GM23248 (cell line): ENCODE results near the gene PCMTD2. TPM values are rescaled to one million over a fixed set of nuclear protein-coding genes. Genes with fewer than 3 reads are reported as not detected.

Experiments used
- DNase-seq: peaks from one replicate; pipeline ENCODE4 v3.0.0-alpha.2; 2015
- H2AFZ ChIP-seq: fragments of 200-600 bp; sonication (generic); 2 replicates; pipeline ENCODE4 v1.6.1; 2016; ENCODE audit warnings: antibody characterized with exemption
- H3F3A ChIP-seq: fragments of 200-600 bp; sonication (generic); 2 replicates; pipeline ENCODE4 v1.6.1; 2016; ENCODE audit warnings: mild to moderate bottlenecking, antibody characterized with exemption, mixed run types; ENCODE audit not compliant: insufficient read depth
- H3K27ac ChIP-seq: fragments of 200-600 bp; sonication (generic); 2 replicates; pipeline ENCODE4 v1.5.1; 2016; ENCODE audit warnings: mild to moderate bottlenecking
- H3K27me3 ChIP-seq: fragments of 200-600 bp; sonication (generic); replicated peaks from 2 replicates; pipeline ENCODE4 v1.6.1; 2016; ENCODE audit warnings: mild to moderate bottlenecking; ENCODE audit not compliant: insufficient read depth
- H3K36me3 ChIP-seq: fragments of 200-600 bp; sonication (generic); 2 replicates; pipeline ENCODE4 v1.6.1; 2016; ENCODE audit warnings: low read depth, mild to moderate bottlenecking
- H3K4me1 ChIP-seq: fragments of 200-600 bp; sonication (generic); 2 replicates; pipeline ENCODE4 v1.6.1; 2016; ENCODE audit warnings: mild to moderate bottlenecking; ENCODE audit not compliant: insufficient read depth
- H3K4me2 ChIP-seq: fragments of 200-600 bp; sonication (generic); one replicate; pipeline ENCODE4 v1.6.1; 2016; ENCODE audit warnings: mild to moderate bottlenecking; ENCODE audit not compliant: unreplicated experiment
- H3K4me3 ChIP-seq: fragments of 200-600 bp; sonication (generic); 2 replicates; pipeline ENCODE4 v1.5.1; 2016; ENCODE audit warnings: mild to moderate bottlenecking
- H3K79me2 ChIP-seq: fragments of 200-600 bp; sonication (generic); 2 replicates; pipeline ENCODE4 v1.6.1; 2016; ENCODE audit warnings: mild to moderate bottlenecking; ENCODE audit not compliant: insufficient read depth
- H3K9ac ChIP-seq: fragments of 200-600 bp; sonication (generic); 2 replicates; pipeline ENCODE4 v1.6.1; 2016; ENCODE audit warnings: mild to moderate bottlenecking
- H3K9me2 ChIP-seq: fragments of 200-600 bp; sonication (generic); 2 replicates; pipeline ENCODE4 v1.6.1; 2016; ENCODE audit warnings: mixed run types, mild to moderate bottlenecking, moderate library complexity; ENCODE audit not compliant: insufficient read depth
- H3K9me3 ChIP-seq: fragments of 200-600 bp; sonication (generic); one replicate; pipeline ENCODE4 v1.6.1; 2017; ENCODE audit warnings: low read depth
- H4K20me1 ChIP-seq: fragments of 200-600 bp; sonication (generic); 2 replicates; pipeline ENCODE4 v1.6.0; 2016; ENCODE audit not compliant: insufficient read depth
- EZH2 ChIP-seq: fragments of 200-600 bp; sonication (generic); IDR thresholded peaks from 2 replicates; pipeline ENCODE4 v1.6.1; 2018; ENCODE audit warnings: antibody characterized with exemption, mild to moderate bottlenecking; ENCODE audit not compliant: insufficient read depth, poor library complexity, severe bottlenecking
- EZH2phosphoT487 ChIP-seq: fragments of 200-600 bp; sonication (generic); IDR thresholded peaks from 2 replicates; pipeline ENCODE4 v1.6.1; 2018; ENCODE audit warnings: antibody characterized with exemption, moderate library complexity, mild to moderate bottlenecking, low read depth; ENCODE audit not compliant: insufficient read depth
- WGBS, 2 experiments: methylation state at CpG; one replicate each; pipeline ENCODE4 v1.1.6; 2015 to 2017; ENCODE audit warnings: low lambda C conversion rate in 2 of 2, low coverage in 1 of 2; ENCODE audit errors: missing lambda C conversion rate in 2 of 2; 5-methylcytosine and 5-hydroxymethylcytosine counted together
- in situ Hi-C: fragments of 300-500 bp; cut with MboI; formaldehyde crosslinking; loops from 2 replicates; pipeline ENCODE4 v1.15.0; 2020
- polyA plus RNA-seq: library from polyadenylated mRNA; unstranded; fragments of >200 nt; fragmentation: Nextera tagmentation; extraction: Ambion mirVana; gene quantifications from 2 replicates; pipeline ENCODE4 v1.2.1, GENCODE V29; 2016
- total RNA-seq: library from RNA; depleted of rRNA; stranded (reverse); fragments of >200 nt; shearing (Covaris generic); gene quantifications from 2 replicates; pipeline ENCODE4 v1.2.3, GENCODE V29; 2014

Gene PCMTD2
- total and polyA plus RNA-seq, 2 experiments from 2014 or later, result 21.1 to 34.3 TPM

GRCh38 chr20:64244281-64244805 is 11.2 kb upstream of the PCMTD2 start:
- 35 to 43% methylated on average over 2 of the region's 2 CpGs for WGBS, 2 experiments
- H4K20me1 ChIP-seq, result no peaks in the 10 kb centered on the region
- TF ChIP-seq EZH2 (no peak), EZH2phosphoT487 (no peak)
- no peaks in the 10 kb centered on the region for H3K4me1 ChIP-seq
- no peak overlapping the region for H3K4me2 ChIP-seq
- no peak overlapping the region for H3K9ac ChIP-seq
- in situ Hi-C loops, result no loop called here
- no peaks in the 10 kb centered on the region for H3K9me2 ChIP-seq
- H3K9me3 ChIP-seq, result no peaks in the 10 kb centered on the region
- no peak overlapping the region for H2AFZ ChIP-seq
- no peak overlapping the region for H3K4me3 ChIP-seq
- no peak for DNase-seq
- no peaks in the 10 kb centered on the region for H3K36me3 ChIP-seq
- no peaks in the 10 kb centered on the region for H3F3A ChIP-seq
- H3K27ac ChIP-seq, result no peak overlapping the region
- no peaks in the 10 kb centered on the region for H3K79me2 ChIP-seq
- peaks cover 38% of the 10 kb centered on the region for H3K27me3 ChIP-seq

GRCh38 chr20:64244870-64245603 is 10.5 kb upstream of the PCMTD2 start:
- no peak for TF ChIP-seq EZH2
- no peak for TF ChIP-seq EZH2phosphoT487
- no peaks in the 10 kb centered on the region for H3K4me1 ChIP-seq
- no peak for DNase-seq
- H3K4me3 ChIP-seq, result no peak overlapping the region
- no peak overlapping the region for H3K9ac ChIP-seq
- no peak overlapping the region for H2AFZ ChIP-seq
- no peaks in the 10 kb centered on the region for H3K9me3 ChIP-seq
- no peaks in the 10 kb centered on the region for H3K9me2 ChIP-seq
- peaks cover 45% of the 10 kb centered on the region for H3K27me3 ChIP-seq
- H3F3A ChIP-seq, result no peaks in the 10 kb centered on the region
- in situ Hi-C loops, result no loop called here
- 25 to 27% methylated on average over 8 of the region's 8 CpGs for WGBS, 2 experiments
- no peaks in the 10 kb centered on the region for H4K20me1 ChIP-seq
- H3K36me3 ChIP-seq, result no peaks in the 10 kb centered on the region
- no peaks in the 10 kb centered on the region for H3K79me2 ChIP-seq
- H3K27ac ChIP-seq, result no peak overlapping the region
- no peak overlapping the region for H3K4me2 ChIP-seq

- no peaks in the 10 kb centered on the region for H3K79me2 ChIP-seq
- peaks cover 55% of the 10 kb centered on the region for H3K27me3 ChIP-seq
- H3K4me2 ChIP-seq, result no peak overlapping the region
- TF ChIP-seq EZH2 (no peak), EZH2phosphoT487 (no peak)
- in situ Hi-C loops, result no loop called here
- WGBS, 2 experiments, result 52% methylated on average over 8 to 9 of the region's 9 CpGs
- no peaks in the 10 kb centered on the region for H3K4me1 ChIP-seq
- H3F3A ChIP-seq, result no peaks in the 10 kb centered on the region
- no peak overlapping the region for H3K9ac ChIP-seq
- no peak overlapping the region for H2AFZ ChIP-seq
- H3K9me3 ChIP-seq, result no peaks in the 10 kb centered on the region
- DNase-seq, result no peak
- no peak overlapping the region for H3K27ac ChIP-seq
- H3K36me3 ChIP-seq, result no peaks in the 10 kb centered on the region
- H4K20me1 ChIP-seq, result no peaks in the 10 kb centered on the region
- H3K4me3 ChIP-seq, result no peak overlapping the region
- no peaks in the 10 kb centered on the region for H3K9me2 ChIP-seq
Observed at GRCh38 chr20:64245746-64246595, 9.6 kb upstream of the PCMTD2 start.

GRCh38 chr20:64246616-64247306 is 8.8 kb upstream of the PCMTD2 start:
- Histone ChIP-seq H3K36me3 (no peaks in the 10 kb centered on the region), H3F3A (no peaks in the 10 kb centered on the region), H3K9ac (no peak overlapping the region), H3K9me3 (no peaks in the 10 kb centered on the region), H2AFZ (no peak overlapping the region), H4K20me1 (no peaks in the 10 kb centered on the region), H3K27me3 (peaks cover 60% of the 10 kb centered on the region), H3K4me1 (no peaks in the 10 kb centered on the region), H3K79me2 (no peaks in the 10 kb centered on the region), H3K27ac (no peak overlapping the region), H3K4me2 (no peak overlapping the region), H3K9me2 (no peaks in the 10 kb centered on the region), H3K4me3 (no peak overlapping the region)
- in situ Hi-C loops, result no loop called here
- 42 to 43% methylated on average over 10 of the region's 10 CpGs for WGBS, 2 experiments
- TF ChIP-seq EZH2phosphoT487 (no peak), EZH2 (no peak)
- no peak for DNase-seq
